ENCODE measurements around the gene CIB4. TPM values are rescaled to one million over a fixed set of nuclear protein-coding genes. Genes with fewer than 3 reads are reported as not detected.
"Not testable (repeated sequence)": the region's sequence is repeated elsewhere in the genome, so short reads cannot be mapped to it uniquely, and the experiment has no call there.

Gene CIB4
- total and polyA plus RNA-seq, 7 experiments from 2014 or later: not detected

GRCh38 chr2:26569216-26570082 lies 71.7 kb downstream of the CIB4 start:
- no peak overlapping the region for H3K4me3 Mint-ChIP-seq
- Histone ChIP-seq H3K4me3 (ENCODE audit: low read length) (no peak overlapping the region), H3K27me3 (ENCODE audit: control insufficient read depth in 2 of 2, insufficient read depth in 2 of 2, low read length in 2 of 2) (no peaks in the 10 kb centered on the region), H3K27ac (ENCODE audit: low read depth, low read length) (no peak overlapping the region), H3K4me1 (ENCODE audit: control insufficient read depth in 2 of 2, insufficient read depth in 2 of 2, low read length in 2 of 2) (no peaks in the 10 kb centered on the region), H3K9me3 (ENCODE audit: control insufficient read depth in 2 of 3, low read length in 3 of 3) (no peaks in the 10 kb centered on the region), H3K36me3 (ENCODE audit: control insufficient read depth in 2 of 3, insufficient read depth in 3 of 3, low read length in 3 of 3) (no peaks in the 10 kb centered on the region)
- ATAC-seq (no peak), DNase-seq (no peak)
- H3K27ac Mint-ChIP-seq: no peak overlapping the region
- peaks cover 4 to 33% (median 16%) of the 10 kb centered on the region in 5 donors for H3K27me3 Mint-ChIP-seq
- ChIA-PET CTCF (interaction anchor here (0.8 kb wide), 1 partner anchor 9 kb away, joined by 4 read pairs; no protein-coding TSS in a partner anchor), POLR2A (no interaction called here)
- H3K36me3 Mint-ChIP-seq: no peaks in the 10 kb centered on the region
- intact Hi-C loops (cut with micrococcal nuclease): no loop called here
- H3K9me3 Mint-ChIP-seq: no peaks in the 10 kb centered on the region
- peaks cover 0 to 1% (median 0%) of the 10 kb centered on the region in 7 donors for H3K4me1 Mint-ChIP-seq

- no peaks in the 10 kb centered on the region for H3K36me3 ChIP-seq (ENCODE audit: control insufficient read depth in 2 of 3, insufficient read depth in 3 of 3, low read length in 3 of 3)
- no peak overlapping the region for H3K4me3 ChIP-seq (ENCODE audit: low read length)
- ATAC-seq (no peak), DNase-seq (no peak)
- no peaks in the 10 kb centered on the region for H3K9me3 Mint-ChIP-seq
- peaks cover 0 to 2% (median 1%) of the 10 kb centered on the region in 7 donors for H3K4me1 Mint-ChIP-seq
- H3K27ac Mint-ChIP-seq: no peak overlapping the region
- no peak overlapping the region for H3K4me3 Mint-ChIP-seq
- H3K27me3 ChIP-seq (ENCODE audit: control insufficient read depth in 2 of 2, insufficient read depth in 2 of 2, low read length in 2 of 2): no peaks in the 10 kb centered on the region
- H3K4me1 ChIP-seq (ENCODE audit: control insufficient read depth in 2 of 2, insufficient read depth in 2 of 2, low read length in 2 of 2): no peaks in the 10 kb centered on the region
- H3K36me3 Mint-ChIP-seq: no peaks in the 10 kb centered on the region
- ChIA-PET POLR2A (no interaction called here), CTCF (no interaction called here)
- no peaks in the 10 kb centered on the region for H3K9me3 ChIP-seq (ENCODE audit: control insufficient read depth in 2 of 3, low read length in 3 of 3)
- H3K27ac ChIP-seq (ENCODE audit: low read depth, low read length): no peak overlapping the region
- H3K27me3 Mint-ChIP-seq: peaks cover 12 to 44% (median 24%) of the 10 kb centered on the region in 5 donors
- intact Hi-C loops (cut with micrococcal nuclease): no loop called here
Observed at GRCh38 chr2:26568076-26568890, 72.9 kb downstream of the CIB4 start.

GRCh38 chr2:26567534-26567933 lies 73.6 kb downstream of the CIB4 start:
- intact Hi-C loops (cut with micrococcal nuclease): no loop called here
- H3K4me1 ChIP-seq (ENCODE audit: control insufficient read depth in 2 of 2, insufficient read depth in 2 of 2, low read length in 2 of 2): no peaks in the 10 kb centered on the region
- peaks cover 0 to 8% (median 6%) of the 10 kb centered on the region in 7 donors for H3K4me1 Mint-ChIP-seq
- no peak for DNase-seq
- no peak overlapping the region for H3K27ac ChIP-seq (ENCODE audit: low read depth, low read length)
- ATAC-seq: no peak
- peaks cover 20 to 50% (median 31%) of the 10 kb centered on the region in 5 donors for H3K27me3 Mint-ChIP-seq
- no peak overlapping the region for H3K4me3 Mint-ChIP-seq
- H3K4me3 ChIP-seq (ENCODE audit: low read length): no peak overlapping the region
- no peaks in the 10 kb centered on the region for H3K9me3 ChIP-seq (ENCODE audit: control insufficient read depth in 2 of 3, low read length in 3 of 3)
- ChIA-PET CTCF (no interaction called here), POLR2A (no interaction called here)
- H3K36me3 ChIP-seq (ENCODE audit: control insufficient read depth in 2 of 3, insufficient read depth in 3 of 3, low read length in 3 of 3): no peaks in the 10 kb centered on the region
- no peaks in the 10 kb centered on the region for H3K36me3 Mint-ChIP-seq
- H3K9me3 Mint-ChIP-seq: no peaks in the 10 kb centered on the region
- peaks cover 0 to 4% of the 10 kb centered on the region in 2 donors for H3K27me3 ChIP-seq (ENCODE audit: control insufficient read depth in 2 of 2, insufficient read depth in 2 of 2, low read length in 2 of 2)
- no peak overlapping the region for H3K27ac Mint-ChIP-seq

GRCh38 chr2:26566731-26567130 lies 74.4 kb downstream of the CIB4 start:
- H3K9me3 ChIP-seq (ENCODE audit: control insufficient read depth in 2 of 3, low read length in 3 of 3); H3K27me3 ChIP-seq (ENCODE audit: control insufficient read depth in 2 of 2, insufficient read depth in 2 of 2, low read length in 2 of 2); H3K36me3 ChIP-seq (ENCODE audit: control insufficient read depth in 2 of 3, insufficient read depth in 3 of 3, low read length in 3 of 3); ATAC-seq; CTCF ChIA-PET; DNase-seq; intact Hi-C loops (cut with micrococcal nuclease); H3K4me1 ChIP-seq (ENCODE audit: control insufficient read depth in 2 of 2, insufficient read depth in 2 of 2, low read length in 2 of 2); H3K9me3 Mint-ChIP-seq; H3K36me3 Mint-ChIP-seq; H3K4me3 Mint-ChIP-seq; H3K27ac Mint-ChIP-seq; H3K4me3 ChIP-seq (ENCODE audit: low read length); H3K27ac ChIP-seq (ENCODE audit: low read depth, low read length): not testable (repeated sequence)
- H3K4me1 Mint-ChIP-seq: peaks cover 0 to 12% (median 7%) of the 10 kb centered on the region in 7 donors
- peaks cover 20 to 51% (median 35%) of the 10 kb centered on the region in 5 donors for H3K27me3 Mint-ChIP-seq
- POLR2A ChIA-PET: interaction anchor here (0.8 kb wide), 1 partner anchor 1632 kb away, joined by 4 read pairs; no protein-coding TSS in a partner anchor

- H3K9me3 Mint-ChIP-seq: no peaks in the 10 kb centered on the region
- no peak overlapping the region for H3K27ac ChIP-seq (ENCODE audit: low read depth, low read length)
- H3K4me1 ChIP-seq (ENCODE audit: control insufficient read depth in 2 of 2, insufficient read depth in 2 of 2, low read length in 2 of 2): no peaks in the 10 kb centered on the region
- H3K27ac Mint-ChIP-seq: no peak overlapping the region
- H3K36me3 Mint-ChIP-seq: no peaks in the 10 kb centered on the region
- no peak overlapping the region for H3K4me3 ChIP-seq (ENCODE audit: low read length)
- H3K9me3 ChIP-seq (ENCODE audit: control insufficient read depth in 2 of 3, low read length in 3 of 3): no peaks in the 10 kb centered on the region
- ChIA-PET CTCF (no interaction called here), POLR2A (no interaction called here)
- no peak overlapping the region for H3K4me3 Mint-ChIP-seq
- intact Hi-C loops (cut with micrococcal nuclease): no loop called here
- DNase-seq (no peak), ATAC-seq (no peak)
- peaks cover 0 to 15% (median 7%) of the 10 kb centered on the region in 7 donors for H3K4me1 Mint-ChIP-seq
- no peaks in the 10 kb centered on the region for H3K36me3 ChIP-seq (ENCODE audit: control insufficient read depth in 2 of 3, insufficient read depth in 3 of 3, low read length in 3 of 3)
- peaks cover 0 to 9% of the 10 kb centered on the region in 2 donors for H3K27me3 ChIP-seq (ENCODE audit: control insufficient read depth in 2 of 2, insufficient read depth in 2 of 2, low read length in 2 of 2)
- peaks cover 20 to 58% (median 42%) of the 10 kb centered on the region in 5 donors for H3K27me3 Mint-ChIP-seq
Observed at GRCh38 chr2:26566081-26566375, 75.1 kb downstream of the CIB4 start.

- peaks cover 0 to 9% of the 10 kb centered on the region in 2 donors for H3K27me3 ChIP-seq (ENCODE audit: control insufficient read depth in 2 of 2, insufficient read depth in 2 of 2, low read length in 2 of 2)
- peaks cover 37 to 66% (median 51%) of the 10 kb centered on the region in 5 donors for H3K27me3 Mint-ChIP-seq
- POLR2A ChIA-PET: no interaction called here
Observed at GRCh38 chr2:26564121-26564644, 77.0 kb downstream of the CIB4 start.

More at GRCh38 chr2:26564121-26564644, 77.0 kb downstream of the CIB4 start:
- Histone ChIP-seq H3K27ac (ENCODE audit: low read depth, low read length) (no peak overlapping the region), H3K4me1 (ENCODE audit: control insufficient read depth in 2 of 2, insufficient read depth in 2 of 2, low read length in 2 of 2) (no peaks in the 10 kb centered on the region), H3K36me3 (ENCODE audit: control insufficient read depth in 2 of 3, insufficient read depth in 3 of 3, low read length in 3 of 3) (no peaks in the 10 kb centered on the region), H3K4me3 (ENCODE audit: low read length) (no peak overlapping the region), H3K9me3 (ENCODE audit: control insufficient read depth in 2 of 3, low read length in 3 of 3) (no peaks in the 10 kb centered on the region)
- H3K4me1 Mint-ChIP-seq: peaks cover 0 to 15% (median 7%) of the 10 kb centered on the region in 7 donors
- no peak overlapping the region for H3K27ac Mint-ChIP-seq
- peak overlapping the region in 1 of 10 donors; percentile 41 for H3K4me3 Mint-ChIP-seq
- no peaks in the 10 kb centered on the region for H3K36me3 Mint-ChIP-seq
- no peak for DNase-seq
- ATAC-seq: no peak
- intact Hi-C loops (cut with micrococcal nuclease): no loop called here
- CTCF ChIA-PET: interaction anchor here (0.6 kb wide), 1 partner anchor 937 kb away, joined by 3 read pairs; no protein-coding TSS in a partner anchor
- H3K9me3 Mint-ChIP-seq: no peaks in the 10 kb centered on the region

Data from naive thymus-derived CD4-positive, alpha-beta T cell (primary cell).